ENCODE results near the gene GSPT1.

The GSPT1 gene

DNA sequence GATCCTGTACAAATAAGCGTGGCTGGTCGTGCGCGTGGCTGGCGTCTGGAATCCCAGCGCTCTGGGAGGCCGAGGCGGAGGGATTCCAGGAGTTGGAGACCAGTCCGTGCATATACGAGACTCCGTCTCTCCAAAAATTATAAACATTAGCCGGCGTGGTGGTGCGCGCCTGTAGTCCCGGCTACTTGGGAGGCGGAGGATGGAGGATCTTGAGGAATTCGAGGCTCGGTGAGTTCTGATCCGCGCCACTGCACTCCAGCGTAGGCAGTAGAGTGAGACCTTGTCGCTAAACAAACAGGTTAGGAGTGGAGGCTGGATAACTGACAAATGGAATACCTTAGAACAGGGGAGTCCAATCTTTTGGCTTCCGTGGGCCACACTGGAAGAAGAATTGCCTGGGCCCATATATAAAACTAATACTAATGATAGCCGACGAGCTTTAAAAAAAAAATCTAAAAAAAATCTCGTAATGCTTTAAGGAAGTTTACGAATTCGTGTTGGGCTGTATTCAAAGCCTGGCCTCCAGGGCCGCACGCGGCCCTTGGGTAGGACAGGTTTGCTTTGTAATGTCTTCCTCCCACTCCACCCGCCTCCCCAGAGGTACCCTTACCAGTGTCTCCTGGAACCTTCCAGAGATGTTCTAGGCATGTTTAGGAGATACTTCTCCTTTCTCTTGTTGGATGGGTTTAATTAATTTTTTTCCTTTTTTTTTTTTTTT is 63.5 kb downstream of the GSPT1 start:
- H3K27me3 Mint-ChIP-seq (ENCODE audit: low read depth): no peaks in the 10 kb centered on the region

DNA sequence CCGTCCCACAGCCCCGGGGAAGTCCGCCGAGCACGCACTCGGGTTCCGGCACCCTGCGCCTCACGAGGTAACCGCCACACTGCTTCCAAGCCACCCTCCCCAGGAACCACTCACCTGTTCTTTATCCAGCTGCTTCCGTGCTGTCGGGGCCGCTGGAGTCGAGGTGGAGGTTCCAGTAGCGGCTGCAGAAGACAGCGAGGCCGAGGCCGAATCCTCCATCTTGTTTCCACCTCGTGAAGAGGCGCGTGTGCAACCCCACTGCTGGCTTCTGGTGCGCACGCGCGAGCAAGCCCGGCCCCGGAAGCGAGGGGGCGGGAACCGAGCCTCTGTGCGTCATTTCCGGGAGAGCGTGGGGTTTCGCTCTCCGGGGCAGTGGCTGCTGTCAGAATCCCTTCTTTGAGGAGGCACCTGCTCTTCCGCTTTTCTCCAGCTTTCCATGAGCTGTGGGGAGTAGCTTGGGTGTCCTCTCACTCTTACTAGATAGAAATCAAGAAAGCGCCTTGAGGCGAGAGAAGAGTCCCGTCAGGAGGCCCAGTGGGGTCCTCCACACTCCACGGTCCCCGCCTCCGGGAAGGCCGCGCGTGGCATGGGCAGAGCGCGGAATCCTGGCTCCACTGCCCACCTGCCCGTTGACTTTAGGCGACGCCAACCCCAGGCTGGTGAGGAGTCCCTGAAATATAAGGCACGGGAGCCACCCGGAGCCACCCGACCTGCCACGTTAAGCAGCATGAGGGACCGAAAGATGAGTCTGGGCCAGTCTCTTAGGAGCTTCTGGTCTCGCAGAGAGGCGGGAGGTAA is 64.3 kb downstream of the GSPT1 start, which contains the start of gene RSL1D1:
RSL1D1 (minus strand) TSS at position 249 of the 798 bp plus-strand sequence; CDS start at position 219, 30 bp downstream.
- Mint-ChIP-seq H3K4me3 (peak within 1 kb of the TSS; percentile 99 to 100 (median 100)), H3K27ac (peak within 1 kb of the TSS; percentile 90 to 98 (median 93)), H3K27me3 (ENCODE audit: low read depth) (no peaks in the 10 kb centered on the region), H3K4me1 (peaks cover 19% of the 10 kb centered on the region), H3K9me3 (no peaks in the 10 kb centered on the region), H3K36me3 (ENCODE audit: low read depth) (peaks cover 35% of the 10 kb centered on the region)
- TF ChIP-seq, protein P1, sequence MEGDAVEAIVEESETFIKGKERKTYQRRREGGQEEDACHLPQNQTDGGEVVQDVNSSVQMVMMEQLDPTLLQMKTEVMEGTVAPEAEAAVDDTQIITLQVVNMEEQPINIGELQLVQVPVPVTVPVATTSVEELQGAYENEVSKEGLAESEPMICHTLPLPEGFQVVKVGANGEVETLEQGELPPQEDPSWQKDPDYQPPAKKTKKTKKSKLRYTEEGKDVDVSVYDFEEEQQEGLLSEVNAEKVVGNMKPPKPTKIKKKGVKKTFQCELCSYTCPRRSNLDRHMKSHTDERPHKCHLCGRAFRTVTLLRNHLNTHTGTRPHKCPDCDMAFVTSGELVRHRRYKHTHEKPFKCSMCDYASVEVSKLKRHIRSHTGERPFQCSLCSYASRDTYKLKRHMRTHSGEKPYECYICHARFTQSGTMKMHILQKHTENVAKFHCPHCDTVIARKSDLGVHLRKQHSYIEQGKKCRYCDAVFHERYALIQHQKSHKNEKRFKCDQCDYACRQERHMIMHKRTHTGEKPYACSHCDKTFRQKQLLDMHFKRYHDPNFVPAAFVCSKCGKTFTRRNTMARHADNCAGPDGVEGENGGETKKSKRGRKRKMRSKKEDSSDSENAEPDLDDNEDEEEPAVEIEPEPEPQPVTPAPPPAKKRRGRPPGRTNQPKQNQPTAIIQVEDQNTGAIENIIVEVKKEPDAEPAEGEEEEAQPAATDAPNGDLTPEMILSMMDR (IDR thresholded peaks at IDR 0.05; ENCODE audit: unreplicated experiment in 3 of 3): no peak

More for the DNA sequence above, 63.5 kb downstream of the GSPT1 start:
- peak overlapping the region; percentile 90 to 98 (median 93) for H3K27ac Mint-ChIP-seq
- H3K4me3 Mint-ChIP-seq: peak overlapping the region; percentile 99 to 100 (median 100)
- H3K36me3 Mint-ChIP-seq (ENCODE audit: low read depth): peaks cover 30% of the 10 kb centered on the region
- TF ChIP-seq, protein P1 (IDR thresholded peaks at IDR 0.05; ENCODE audit: unreplicated experiment in 3 of 3): no peak
- H3K4me1 Mint-ChIP-seq: peaks cover 23% of the 10 kb centered on the region
- H3K9me3 Mint-ChIP-seq: no peaks in the 10 kb centered on the region

- TF ChIP-seq, protein P1 (IDR thresholded peaks at IDR 0.05; ENCODE audit: unreplicated experiment in 3 of 3): no peak
- Mint-ChIP-seq H3K4me1 (peaks cover 13% of the 10 kb centered on the region), H3K36me3 (ENCODE audit: low read depth) (peaks cover 51% of the 10 kb centered on the region), H3K27me3 (ENCODE audit: low read depth) (no peaks in the 10 kb centered on the region), H3K27ac (no peak overlapping the region), H3K9me3 (no peaks in the 10 kb centered on the region), H3K4me3 (peak overlapping the region; percentile 75 to 85 (median 82))
Observed at GRCh38 chr16:11848842-11849241, 66.9 kb downstream of the GSPT1 start.

GRCh38 chr16:11844499-11844898 is 71.3 kb downstream of the GSPT1 start:
- no peaks in the 10 kb centered on the region for H3K4me1 Mint-ChIP-seq
- no peaks in the 10 kb centered on the region for H3K9me3 Mint-ChIP-seq
- no peaks in the 10 kb centered on the region for H3K27me3 Mint-ChIP-seq (ENCODE audit: low read depth)
- no peak overlapping the region for H3K27ac Mint-ChIP-seq
- TF ChIP-seq, protein P1 (IDR thresholded peaks at IDR 0.05; ENCODE audit: unreplicated experiment in 3 of 3): no peak
- no peak overlapping the region for H3K4me3 Mint-ChIP-seq
- peaks cover 73% of the 10 kb centered on the region for H3K36me3 Mint-ChIP-seq (ENCODE audit: low read depth)

DNA sequence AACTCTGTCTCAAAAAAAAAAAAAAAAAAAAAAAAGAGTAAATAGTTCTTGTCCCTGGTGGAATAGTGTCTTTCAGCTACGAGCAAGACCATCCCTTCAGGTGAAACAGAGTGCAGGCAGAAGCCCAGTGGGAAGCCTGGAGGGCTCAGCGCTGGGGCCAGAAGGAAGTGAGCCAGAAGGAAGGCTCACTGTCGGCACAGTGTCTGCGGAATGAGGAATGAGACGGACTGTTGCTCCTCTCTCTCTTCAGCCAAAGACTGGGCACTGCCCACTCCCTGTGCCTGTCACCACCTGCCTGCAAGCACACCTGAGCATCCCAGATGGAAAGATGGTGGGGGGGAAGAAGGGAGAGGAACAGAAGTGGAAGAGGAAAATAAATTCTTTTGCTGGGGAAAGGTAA is 71.9 kb downstream of the GSPT1 start:
- Mint-ChIP-seq H3K4me1 (no peaks in the 10 kb centered on the region), H3K4me3 (no peak overlapping the region), H3K27ac (no peak overlapping the region), H3K9me3 (no peaks in the 10 kb centered on the region), H3K27me3 (ENCODE audit: low read depth) (no peaks in the 10 kb centered on the region), H3K36me3 (ENCODE audit: low read depth) (peaks cover 72% of the 10 kb centered on the region)
- TF ChIP-seq, protein P1 (IDR thresholded peaks at IDR 0.05; ENCODE audit: unreplicated experiment in 3 of 3): no peak

Data from nephron (organoid).